NCI-H146 treated with DMSO at 0.1 percent for 48 hours (cell line): ENCODE data around the gene KCNIP3.
"Not testable (repeated sequence)": the region's sequence is repeated elsewhere in the genome, so short reads cannot be mapped to it uniquely, and the experiment has no call there.

ENCODE experiments used
- DNase-seq: peaks from one replicate; lab custom pipeline; 2025; ENCODE audit not compliant: unreplicated experiment; lab: John Stamatoyannopoulos, UW

KCNIP3 gene

DNA sequence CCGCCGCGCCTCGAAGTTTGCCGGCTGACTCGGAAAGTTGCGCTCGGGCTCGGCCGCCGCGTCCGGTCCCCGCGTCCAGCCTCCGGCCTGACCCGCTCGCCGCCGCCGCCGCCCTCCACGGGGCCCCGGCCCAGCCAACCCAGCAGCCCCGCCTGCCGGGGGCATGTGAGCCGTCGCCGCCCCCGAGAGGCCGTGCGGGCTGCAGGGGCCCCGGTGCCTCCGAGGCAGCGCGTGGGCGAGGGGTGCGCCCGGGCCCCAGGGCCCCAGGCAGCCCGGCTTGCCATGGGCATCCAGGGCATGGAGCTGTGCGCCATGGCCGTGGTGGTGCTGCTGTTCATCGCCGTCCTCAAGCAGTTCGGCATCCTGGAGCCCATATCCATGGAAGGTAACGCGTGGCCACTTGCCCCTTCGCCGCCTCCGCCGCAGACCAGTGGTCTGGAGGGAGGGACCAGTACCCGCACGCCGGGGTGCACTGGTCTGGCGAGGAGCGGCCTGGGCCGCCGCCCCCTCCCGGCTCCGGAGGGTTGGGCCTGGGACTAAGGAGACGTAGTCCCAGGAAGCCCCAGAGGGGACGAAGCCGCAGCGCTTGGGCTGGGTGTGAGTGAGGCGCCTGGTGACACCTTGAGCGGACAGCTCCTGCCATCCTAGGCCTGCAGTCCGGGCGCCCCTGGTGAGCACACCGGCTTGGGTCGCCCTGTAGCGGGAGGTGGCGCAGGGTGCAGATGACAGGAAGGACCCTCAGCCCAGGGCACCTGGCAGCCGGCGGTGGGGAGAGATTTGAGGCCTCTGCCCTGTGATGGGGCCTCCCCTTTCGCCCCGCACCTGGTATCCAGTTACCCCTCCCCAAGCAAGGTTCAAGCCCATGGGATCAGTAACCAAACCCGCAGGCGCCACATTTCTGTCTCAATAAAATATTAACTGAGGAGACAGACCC, 49.9 kb downstream of the KCNIP3 start:
- no peak for DNase-seq

DNA sequence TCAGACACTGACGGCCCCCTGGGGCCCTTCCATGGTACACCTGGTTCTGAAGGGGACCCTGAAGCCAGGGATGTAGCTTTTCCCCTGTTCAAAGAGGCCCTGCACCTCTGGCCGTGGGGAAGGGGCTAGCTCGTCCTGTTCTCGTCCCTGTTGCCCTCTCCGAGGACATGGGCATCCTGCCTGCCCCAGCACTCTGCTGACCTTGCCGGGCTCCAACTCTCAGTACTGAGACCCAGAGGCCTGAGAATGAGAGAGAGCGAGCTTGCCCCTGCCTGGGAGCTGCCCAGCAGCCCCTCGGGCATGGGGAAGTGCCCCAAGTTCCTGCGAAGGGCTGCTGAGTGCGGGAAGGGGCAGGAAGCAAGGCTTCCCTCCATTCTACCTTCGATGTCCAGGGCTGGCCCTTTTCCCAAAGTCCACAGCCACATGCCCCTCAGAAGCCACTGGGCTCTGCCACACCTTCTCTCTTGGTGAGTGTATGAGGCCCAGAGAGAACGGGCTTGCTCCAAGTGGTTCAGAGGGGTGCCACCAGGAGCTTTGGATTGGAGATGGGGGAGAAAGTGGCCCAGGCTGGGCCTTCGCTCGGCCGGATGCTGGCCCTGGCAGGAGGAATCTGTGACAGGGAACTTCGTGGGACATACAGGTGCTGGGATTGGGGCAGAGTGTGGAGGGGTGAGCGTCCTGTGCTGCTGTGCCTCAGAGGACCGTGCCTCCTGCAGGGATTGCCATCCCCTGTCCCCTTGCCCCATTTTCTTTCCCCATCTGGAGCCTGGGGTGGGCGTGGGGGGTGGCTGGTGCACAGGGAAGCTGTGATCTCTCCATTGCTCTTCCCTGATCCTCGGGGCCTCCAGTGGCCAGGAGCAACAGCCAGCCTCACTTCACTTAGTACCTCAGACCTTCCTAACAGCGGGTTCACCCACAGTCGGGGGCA, 50.8 kb downstream of the KCNIP3 start:
- no peak for DNase-seq

DNA sequence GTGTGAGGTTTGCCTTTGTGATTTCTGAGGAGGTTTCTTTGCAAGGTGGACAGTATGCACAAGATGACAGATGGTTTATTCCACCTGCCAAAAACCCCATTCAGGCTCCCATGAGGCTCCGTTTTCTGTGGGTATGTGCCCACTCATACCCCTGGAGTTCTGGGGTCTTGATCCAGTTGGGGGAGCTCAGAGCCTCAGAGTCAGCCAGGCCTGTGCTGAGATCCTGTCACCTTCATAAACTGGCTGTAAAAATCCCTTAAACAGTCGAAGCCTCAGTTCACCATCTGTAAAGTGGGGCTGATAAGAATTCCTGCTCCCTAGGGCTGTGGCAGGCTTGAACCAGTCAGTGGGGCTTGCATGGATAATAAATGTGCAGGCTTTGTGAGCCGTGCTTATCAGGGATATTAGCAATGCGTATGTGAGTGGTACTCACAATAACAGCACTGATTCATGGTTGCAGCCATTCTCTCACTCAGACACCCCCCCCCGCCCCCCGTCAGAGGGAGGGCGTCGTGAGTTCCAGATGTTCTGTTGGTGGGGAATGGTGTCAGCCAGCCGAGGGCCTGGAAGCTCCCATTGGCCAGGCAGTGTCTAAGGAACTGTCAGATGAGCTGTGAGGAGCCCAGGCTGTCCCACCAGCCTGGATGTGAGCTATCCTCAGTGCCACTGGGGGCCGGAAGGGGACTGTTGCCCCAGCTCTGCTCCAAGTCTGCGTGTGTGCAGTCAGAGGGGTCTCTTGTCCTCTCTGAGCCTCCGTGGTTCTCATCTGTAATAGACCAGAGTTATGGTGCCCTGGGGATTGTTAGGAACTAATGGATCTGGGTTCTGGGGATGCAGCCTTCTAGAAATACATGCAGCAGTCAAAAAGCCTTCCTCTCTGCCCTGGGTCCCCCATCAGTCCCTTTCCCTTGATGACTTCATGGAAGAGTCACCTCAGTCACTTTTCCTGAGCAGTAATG, 51.7 kb downstream of the KCNIP3 start:
- DNase-seq = no peak

DNA sequence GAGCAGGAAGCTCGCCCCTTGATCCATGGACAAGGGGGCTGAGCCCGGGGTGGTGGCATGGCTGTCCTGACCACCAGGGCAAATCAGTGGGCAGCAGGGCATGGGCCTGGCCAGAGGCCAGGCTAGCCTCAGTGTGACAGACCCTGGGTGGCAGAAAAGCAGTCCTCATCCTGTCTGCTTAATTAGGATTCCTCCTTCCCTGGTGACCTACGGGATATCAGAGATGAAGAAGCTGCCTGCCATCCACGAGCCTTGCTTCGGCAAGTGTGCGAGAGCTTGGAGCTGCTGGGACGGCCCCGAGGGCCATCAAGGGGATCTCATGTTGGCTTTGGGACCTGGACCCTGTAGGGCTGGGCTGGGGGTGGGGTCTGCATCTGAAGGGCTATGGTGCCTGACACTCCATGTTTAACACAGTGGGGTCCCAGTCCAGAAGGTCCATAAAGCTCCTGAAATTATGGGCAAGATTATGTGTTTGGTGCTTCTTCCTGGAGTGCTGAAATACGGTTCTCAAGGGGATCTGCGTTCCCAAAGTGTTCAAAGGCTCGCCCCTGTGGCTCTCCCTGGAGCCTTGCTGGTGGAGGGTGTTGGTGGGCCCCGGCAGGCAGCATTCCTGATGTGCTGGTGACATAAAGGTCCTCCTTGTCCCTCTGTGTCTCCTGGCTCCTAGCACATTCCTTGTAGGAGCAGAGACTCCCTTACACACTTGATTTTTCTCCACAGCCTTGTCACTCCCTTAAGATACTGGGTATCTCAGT, 52.6 kb downstream of the KCNIP3 start:
- no peak for DNase-seq

- DNase-seq = no peak
Observed at GRCh38 chr2:95350368-95350767, 53.2 kb downstream of the KCNIP3 start.

DNA sequence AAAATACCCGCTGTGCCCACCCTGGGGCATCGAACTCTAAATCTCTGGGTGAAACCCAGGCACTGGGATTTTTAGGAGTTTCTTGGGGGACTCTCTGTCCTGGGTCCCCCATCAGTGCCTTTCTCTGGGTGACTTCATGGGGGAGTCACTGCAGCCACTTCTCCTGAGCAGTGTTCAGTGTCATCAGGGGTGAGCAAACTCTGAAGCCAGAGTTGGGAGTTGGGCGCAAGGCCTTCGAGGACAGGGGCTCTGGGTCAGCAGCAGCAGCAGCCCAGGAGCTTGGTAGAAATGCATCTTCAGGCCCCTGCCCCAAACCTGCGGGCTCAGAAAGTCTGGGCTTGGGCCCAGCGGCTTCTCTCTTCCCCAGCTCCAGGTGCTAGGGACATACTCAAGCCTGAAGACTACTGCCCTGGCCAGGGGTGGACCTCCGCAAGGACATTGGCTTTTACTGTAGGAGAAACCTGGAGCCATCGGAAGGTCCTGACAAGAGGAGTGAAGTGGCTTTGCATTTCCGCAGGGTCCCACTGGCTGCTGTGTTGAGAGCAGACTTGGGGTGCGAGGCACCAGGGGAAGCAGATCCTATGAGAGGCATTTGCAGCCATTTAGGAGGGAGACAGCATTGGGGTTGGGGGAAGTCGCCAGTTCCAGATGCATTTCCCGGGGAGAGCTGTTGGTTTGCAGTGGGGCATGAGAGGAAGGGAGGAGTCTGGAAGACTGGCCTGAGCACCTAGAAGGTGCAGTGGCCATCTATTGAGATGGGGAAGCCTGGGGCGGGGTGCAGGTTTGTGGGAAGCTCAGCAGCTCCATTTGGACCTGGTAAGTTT, 53.8 kb downstream of the KCNIP3 start:
- DNase-seq = no peak

- no peak for DNase-seq
Observed at GRCh38 chr2:95351598-95351915, 54.4 kb downstream of the KCNIP3 start.

GRCh38 chr2:95352310-95353054, 55.3 kb downstream of the KCNIP3 start:
- DNase-seq = no peak

DNA sequence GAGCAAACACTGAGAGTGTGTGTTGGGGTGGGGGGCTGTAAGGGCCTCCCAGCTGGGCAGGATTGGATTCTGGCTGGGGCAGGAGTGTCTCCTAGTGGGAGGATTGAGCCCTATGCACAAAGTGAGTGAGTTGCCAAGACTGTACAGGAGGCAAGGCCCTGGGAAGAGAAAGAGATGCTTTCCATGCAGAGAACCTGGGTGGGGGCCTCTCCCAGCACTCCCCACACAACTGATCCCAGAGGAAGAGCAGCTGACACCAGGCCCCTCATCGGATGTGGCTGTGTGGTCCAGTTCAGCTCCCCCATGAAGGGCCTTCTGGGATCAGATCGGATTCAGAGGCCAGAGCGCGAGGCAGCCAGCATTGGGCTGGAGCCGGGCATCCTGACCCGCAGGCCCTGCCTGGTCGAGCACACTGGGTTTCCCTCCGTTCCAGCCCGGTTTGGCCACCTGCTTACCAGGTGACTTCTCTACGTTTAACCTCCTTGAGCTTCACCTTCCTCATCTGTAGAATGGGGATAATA, 56.0 kb downstream of the KCNIP3 start:
- no peak for DNase-seq

GRCh38 chr2:95353613-95354468, 56.7 kb downstream of the KCNIP3 start:
- DNase-seq = no peak

GRCh38 chr2:95354469-95354901, 57.3 kb downstream of the KCNIP3 start:
- DNase-seq = no peak

GRCh38 chr2:95354925-95355324, 57.8 kb downstream of the KCNIP3 start:
- DNase-seq = no peak

- DNase-seq = not testable (repeated sequence)
Observed at GRCh38 chr2:95355486-95355885, 58.3 kb downstream of the KCNIP3 start.

DNA sequence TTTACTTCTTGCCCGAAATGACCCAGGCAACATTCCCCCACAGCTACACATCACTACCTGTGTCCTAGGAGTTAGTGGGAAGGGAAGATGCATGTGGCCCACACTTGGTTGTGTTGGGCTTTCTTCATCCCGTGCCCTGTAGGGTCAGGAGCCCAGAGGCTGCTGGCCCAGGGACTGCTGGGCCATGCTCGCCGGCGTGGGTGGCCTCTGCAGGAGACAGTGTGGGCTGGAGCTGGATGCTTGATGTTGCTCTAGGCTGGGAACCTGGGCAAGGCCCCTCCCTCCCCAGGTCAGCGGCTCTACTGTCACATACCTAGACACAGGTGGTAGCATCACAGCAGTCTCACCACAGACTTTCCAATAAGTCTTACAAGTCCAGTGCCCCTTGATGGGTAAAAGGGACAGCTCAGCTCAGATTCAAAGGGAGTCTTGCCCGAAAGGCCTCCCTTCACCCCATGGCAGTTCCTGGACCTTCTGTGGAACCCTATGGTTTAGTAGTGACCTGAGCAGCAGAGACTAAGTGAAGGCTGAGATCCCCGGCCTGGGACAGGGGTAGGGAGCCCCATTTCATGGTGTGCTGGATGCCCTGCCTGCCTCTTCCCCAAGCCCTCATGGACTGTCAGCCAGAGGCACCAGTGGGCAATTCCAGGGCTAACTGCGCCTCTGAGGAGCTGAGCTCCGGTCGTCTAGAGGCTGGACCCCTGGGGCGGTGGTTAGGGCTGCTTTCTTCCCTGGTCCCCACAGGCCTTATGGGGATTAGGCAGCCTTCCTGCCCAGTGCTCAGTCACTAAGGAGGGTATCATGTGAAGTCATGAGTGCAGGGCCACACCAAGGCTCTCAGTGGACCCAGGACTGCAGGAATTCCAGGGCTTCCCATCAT, 59.9 kb downstream of the KCNIP3 start:
- no peak for DNase-seq

DNA sequence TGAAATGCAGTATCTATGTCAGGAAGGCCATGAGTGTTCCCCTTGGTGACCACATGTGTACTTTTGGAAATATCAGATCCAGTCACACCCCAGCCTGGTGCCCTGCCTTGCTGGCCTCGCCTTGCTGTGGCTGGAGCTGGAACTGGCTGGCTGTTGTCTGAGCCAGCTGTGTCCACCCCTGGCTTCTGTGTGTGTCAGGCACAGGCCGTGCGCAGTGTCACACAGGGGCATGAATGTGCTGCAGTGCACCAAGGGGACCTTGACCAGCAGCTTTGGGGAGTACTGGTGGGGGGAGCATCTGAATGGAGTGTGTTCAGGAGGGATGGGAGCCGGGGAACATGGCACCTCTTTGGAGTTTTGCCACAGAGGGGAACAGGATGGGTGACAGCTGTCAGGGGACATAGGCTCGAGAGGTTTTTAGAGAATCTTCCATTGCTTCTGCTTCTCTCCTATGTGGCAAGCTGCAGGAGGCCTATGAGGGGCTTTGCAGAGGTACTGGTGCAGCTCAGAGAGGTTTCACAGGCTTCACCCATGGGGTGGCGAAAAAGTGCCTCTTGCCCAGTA, 60.7 kb downstream of the KCNIP3 start:
- DNase-seq = no peak

GRCh38 chr2:95359031-95359430, 61.9 kb downstream of the KCNIP3 start:
- no peak for DNase-seq
